ENCODE results near the gene TRO. TPM values are rescaled to one million over a fixed set of nuclear protein-coding genes. Genes with fewer than 3 reads are reported as not detected.

TRO gene
- total and polyA plus RNA-seq, 2 donors (not counting 1 experiment from before 2014, with no cell fraction given), result 1.5 to 1.7 TPM

DNA sequence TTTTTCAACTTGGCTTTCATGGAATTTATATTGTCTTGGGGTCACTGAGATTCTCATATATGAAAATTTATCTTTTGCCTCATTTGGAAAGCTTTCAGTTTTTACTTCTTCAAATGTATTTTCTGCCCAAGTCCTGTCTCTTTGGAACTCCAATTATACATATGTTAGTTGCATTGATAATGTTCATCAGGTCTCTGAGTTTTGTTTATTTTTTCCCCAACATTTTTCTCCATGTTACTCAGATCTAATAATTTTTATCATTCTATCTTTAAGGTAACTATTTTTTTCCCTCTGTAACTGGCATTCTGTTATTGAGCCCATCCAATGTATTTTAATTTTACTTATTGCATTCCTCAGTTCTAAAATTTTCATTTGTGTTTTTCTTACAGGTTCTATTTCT lies 10.7 kb upstream of the TRO start:
- intact Hi-C loops (cut with micrococcal nuclease), result no loop called here
- H3K9me3 Mint-ChIP-seq (ENCODE audit: insufficient read depth), result peaks cover 2% of the 10 kb centered on the region

DNA sequence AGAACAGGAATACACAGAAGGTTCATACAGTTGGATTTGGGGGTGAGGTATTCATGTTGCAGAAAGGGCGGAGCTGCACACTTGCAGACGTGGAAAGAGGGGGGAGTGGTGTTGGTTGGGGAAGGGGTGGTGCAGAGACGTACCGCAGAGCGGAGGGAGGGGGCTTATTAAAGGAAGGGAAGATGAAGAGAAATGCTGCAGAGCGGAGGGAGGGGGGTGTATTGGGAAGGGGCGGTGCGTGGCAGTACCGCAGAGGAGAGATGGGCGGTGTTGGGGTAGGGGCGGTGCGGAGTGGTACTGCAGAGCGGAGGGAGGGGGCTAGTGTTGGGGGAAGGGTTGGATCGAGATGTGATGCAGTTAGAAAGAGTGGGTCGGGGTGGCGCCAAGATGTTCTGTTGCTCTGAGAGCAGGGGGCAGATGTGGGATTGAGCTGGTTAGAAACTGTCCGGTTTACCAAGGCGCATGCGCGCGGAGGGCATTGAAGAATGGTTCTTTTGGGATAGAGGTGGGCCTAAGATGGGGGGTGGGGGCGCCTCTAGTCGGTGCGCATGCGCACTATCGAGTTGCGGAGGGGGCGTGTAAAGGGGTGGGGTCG lies 900 bp downstream of the TRO start:
- Mint-ChIP-seq H3K9me3 (ENCODE audit: insufficient read depth) (no peaks in the 10 kb centered on the region), H3K4me1 (peaks cover 17% of the 10 kb centered on the region), H3K27ac (no peak overlapping the region), H3K4me3 (peak overlapping the region; percentile 95), H3K27me3 (no peaks in the 10 kb centered on the region)
- Histone ChIP-seq H4K20me1 (ENCODE audit: control insufficient read depth, insufficient read depth, low read length, poor library complexity, severe bottlenecking) (no peaks in the 10 kb centered on the region), H3K9me3 (ENCODE audit: control extremely low read depth in 1 of 3, control insufficient read depth in 2 of 3, insufficient read depth in 1 of 3, low read length in 2 of 3) (no peaks in the 10 kb centered on the region), H2AFZ (ENCODE audit: insufficient read depth, low read depth, low read length, poor library complexity, severe bottlenecking) (peak overlapping the region; percentile 88), H3K27me3 (replicated peaks in 1 of 4; ENCODE audit: control extremely low read depth in 1 of 4, control insufficient read depth in 3 of 4, insufficient read depth in 4 of 4, low read length in 3 of 4) (no peaks in the 10 kb centered on the region), H3K9ac (ENCODE audit: low read length) (peak overlapping the region; percentile 65), H3K79me2 (ENCODE audit: control insufficient read depth, insufficient read depth, low read length) (no peaks in the 10 kb centered on the region), H3K4me3 (ENCODE audit: control extremely low read depth in 1 of 5, extremely low read depth in 1 of 5, insufficient read depth in 1 of 5, low read depth in 2 of 5, low read length in 4 of 5) (peak overlapping the region; percentile 42 to 68 (median 59)), H3K36me3 (replicated peaks in 1 of 2; ENCODE audit: control extremely low read depth in 1 of 2, control insufficient read depth in 1 of 2, extremely low read depth in 1 of 2, insufficient read depth in 2 of 2, low read length in 1 of 2) (no peaks in the 10 kb centered on the region), H3K4me2 (replicated peaks; ENCODE audit: low read depth, low read length, poor library complexity, severe bottlenecking) (peak overlapping the region; percentile 82), H3K4me1 (ENCODE audit: control insufficient read depth in 2 of 2, insufficient read depth in 2 of 2, low read length in 2 of 2) (peaks cover 3 to 10% of the 10 kb centered on the region in 2 donors), H3K27ac (ENCODE audit: low read length in 2 of 2) (no peak overlapping the region)
- 1% methylated on average over 11 of the region's 29 CpGs for WGBS (ENCODE audit: insufficient coverage)
- ChIA-PET POLR2A (no interaction called here), CTCF (no interaction called here)
- ATAC-seq (ENCODE audit: low read depth), result peak; percentile 51
- peak; percentile 67 for DNase-seq
- TF ChIP-seq, protein P1, sequence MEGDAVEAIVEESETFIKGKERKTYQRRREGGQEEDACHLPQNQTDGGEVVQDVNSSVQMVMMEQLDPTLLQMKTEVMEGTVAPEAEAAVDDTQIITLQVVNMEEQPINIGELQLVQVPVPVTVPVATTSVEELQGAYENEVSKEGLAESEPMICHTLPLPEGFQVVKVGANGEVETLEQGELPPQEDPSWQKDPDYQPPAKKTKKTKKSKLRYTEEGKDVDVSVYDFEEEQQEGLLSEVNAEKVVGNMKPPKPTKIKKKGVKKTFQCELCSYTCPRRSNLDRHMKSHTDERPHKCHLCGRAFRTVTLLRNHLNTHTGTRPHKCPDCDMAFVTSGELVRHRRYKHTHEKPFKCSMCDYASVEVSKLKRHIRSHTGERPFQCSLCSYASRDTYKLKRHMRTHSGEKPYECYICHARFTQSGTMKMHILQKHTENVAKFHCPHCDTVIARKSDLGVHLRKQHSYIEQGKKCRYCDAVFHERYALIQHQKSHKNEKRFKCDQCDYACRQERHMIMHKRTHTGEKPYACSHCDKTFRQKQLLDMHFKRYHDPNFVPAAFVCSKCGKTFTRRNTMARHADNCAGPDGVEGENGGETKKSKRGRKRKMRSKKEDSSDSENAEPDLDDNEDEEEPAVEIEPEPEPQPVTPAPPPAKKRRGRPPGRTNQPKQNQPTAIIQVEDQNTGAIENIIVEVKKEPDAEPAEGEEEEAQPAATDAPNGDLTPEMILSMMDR (IDR thresholded peaks at IDR 0.05), result no peak
- TF ChIP-seq EZH2 (IDR thresholded peaks at IDR 0.05; ENCODE audit: borderline replicate concordance, insufficient read depth, low read depth, low read length, poor library complexity, severe bottlenecking), result no peak
- intact Hi-C loops (cut with micrococcal nuclease), result no loop called here

More for the DNA sequence above, 10.7 kb upstream of the TRO start:
- H3K79me2 ChIP-seq (ENCODE audit: control insufficient read depth, insufficient read depth, low read length), result no peaks in the 10 kb centered on the region
- H2AFZ ChIP-seq (ENCODE audit: insufficient read depth, low read depth, low read length, poor library complexity, severe bottlenecking), result no peak overlapping the region
- H3K9me3 ChIP-seq (ENCODE audit: control extremely low read depth in 1 of 3, control insufficient read depth in 2 of 3, insufficient read depth in 1 of 3, low read length in 2 of 3), result no peaks in the 10 kb centered on the region
- DNase-seq (no peak), ATAC-seq (ENCODE audit: low read depth) (no peak)
- no peak overlapping the region for H3K4me2 ChIP-seq (replicated peaks; ENCODE audit: low read depth, low read length, poor library complexity, severe bottlenecking)
- H4K20me1 ChIP-seq (ENCODE audit: control insufficient read depth, insufficient read depth, low read length, poor library complexity, severe bottlenecking), result no peaks in the 10 kb centered on the region
- no peak overlapping the region for H3K27ac Mint-ChIP-seq
- no peak overlapping the region for H3K4me3 ChIP-seq (ENCODE audit: control extremely low read depth in 1 of 5, extremely low read depth in 1 of 5, insufficient read depth in 1 of 5, low read depth in 2 of 5, low read length in 4 of 5)
- H3K27me3 Mint-ChIP-seq, result no peaks in the 10 kb centered on the region
- no peaks in the 10 kb centered on the region for H3K27me3 ChIP-seq (replicated peaks in 1 of 4; ENCODE audit: control extremely low read depth in 1 of 4, control insufficient read depth in 3 of 4, insufficient read depth in 4 of 4, low read length in 3 of 4)
- ChIA-PET POLR2A (no interaction called here), CTCF (no interaction called here)
- no peak overlapping the region for H3K27ac ChIP-seq (ENCODE audit: low read length in 2 of 2)
- no peak overlapping the region for H3K4me3 Mint-ChIP-seq
- no peak overlapping the region for H3K9ac ChIP-seq (ENCODE audit: low read length)
- TF ChIP-seq EZH2 (IDR thresholded peaks at IDR 0.05; ENCODE audit: borderline replicate concordance, insufficient read depth, low read depth, low read length, poor library complexity, severe bottlenecking), result no peak
- TF ChIP-seq, protein P1 (IDR thresholded peaks at IDR 0.05), result no peak
- no peaks in the 10 kb centered on the region for H3K4me1 Mint-ChIP-seq
- H3K4me1 ChIP-seq (ENCODE audit: control insufficient read depth in 2 of 2, insufficient read depth in 2 of 2, low read length in 2 of 2), result no peaks in the 10 kb centered on the region
- no peaks in the 10 kb centered on the region for H3K36me3 ChIP-seq (replicated peaks in 1 of 2; ENCODE audit: control extremely low read depth in 1 of 2, control insufficient read depth in 1 of 2, extremely low read depth in 1 of 2, insufficient read depth in 2 of 2, low read length in 1 of 2)

Data from B cell (primary cell).